Measurements from ENCODE around the gene POR. TPM values are rescaled to one million over a fixed set of nuclear protein-coding genes. Genes with fewer than 3 reads are reported as not detected.
"Not testable (repeated sequence)": the region's sequence is repeated elsewhere in the genome, so short reads cannot be mapped to it uniquely, and the experiment has no call there.

Gene POR
- total RNA-seq, 2 experiments from 2014 or later: 28.9 to 35.2 TPM

- H3K4me3 Mint-ChIP-seq: no peak overlapping the region
- peak overlapping the region; percentile 66 for H3K27ac Mint-ChIP-seq
- intact Hi-C loops (cut with micrococcal nuclease): loop anchor here (5.0 kb wide), 2 partner anchors 233 to 413 kb away; no protein-coding TSS in a partner anchor
- no peaks in the 10 kb centered on the region for H3K27me3 Mint-ChIP-seq
- POLR2A ChIA-PET: interaction anchor here (0.8 to 1.9 kb wide), 3 partner anchors 15 to 94 kb away, joined by 3 to 6 read pairs (median 6); partner anchors contain the start of genes MDH2 and STYXL1
- CTCF ChIA-PET: interaction anchor here (1.1 to 3.7 kb wide), 2 partner anchors 10 to 143 kb away, joined by 6 to 27 read pairs; no protein-coding TSS in a partner anchor
- H3K9me3 Mint-ChIP-seq: no peaks in the 10 kb centered on the region
- DNase-seq: no peak
- peaks cover 27% of the 10 kb centered on the region for H3K36me3 Mint-ChIP-seq
- peaks cover 34% of the 10 kb centered on the region for H3K4me1 Mint-ChIP-seq (ENCODE audit: low read depth)
Observed at GRCh38 chr7:76009672-76010600, 95.0 kb downstream of the POR start.

- CTCF ChIA-PET: interaction anchor here (1.1 to 3.7 kb wide), 2 partner anchors 9 to 145 kb away, joined by 6 to 27 read pairs; no protein-coding TSS in a partner anchor
- Mint-ChIP-seq H3K27me3 (no peaks in the 10 kb centered on the region), H3K4me3 (no peak overlapping the region), H3K4me1 (ENCODE audit: low read depth) (peaks cover 34% of the 10 kb centered on the region), H3K27ac (no peak overlapping the region), H3K9me3 (no peaks in the 10 kb centered on the region), H3K36me3 (peaks cover 25% of the 10 kb centered on the region)
- intact Hi-C loops (cut with micrococcal nuclease): no loop called here
- DNase-seq: no peak
- POLR2A ChIA-PET: no interaction called here
Observed at GRCh38 chr7:76011442-76011861, 96.5 kb downstream of the POR start.

GRCh38 chr7:76016191-76016947 lies 101.4 kb downstream of the POR start:
- H3K27me3 Mint-ChIP-seq: no peaks in the 10 kb centered on the region
- no peak for DNase-seq
- intact Hi-C loops (cut with micrococcal nuclease): no loop called here
- H3K36me3 Mint-ChIP-seq: peaks cover 38% of the 10 kb centered on the region
- ChIA-PET CTCF (interaction anchor here (6.7 kb wide), 1 partner anchor 148 kb away, joined by 153 read pairs; no protein-coding TSS in a partner anchor), POLR2A (no interaction called here)
- no peak overlapping the region for H3K27ac Mint-ChIP-seq
- H3K9me3 Mint-ChIP-seq: no peaks in the 10 kb centered on the region
- H3K4me1 Mint-ChIP-seq (ENCODE audit: low read depth): peaks cover 10% of the 10 kb centered on the region
- H3K4me3 Mint-ChIP-seq: no peak overlapping the region

GRCh38 chr7:76018520-76018919 lies 103.6 kb downstream of the POR start:
- H3K4me3 Mint-ChIP-seq; H3K27me3 Mint-ChIP-seq; H3K9me3 Mint-ChIP-seq; H3K27ac Mint-ChIP-seq; intact Hi-C loops (cut with micrococcal nuclease); DNase-seq; POLR2A ChIA-PET: not testable (repeated sequence)
- CTCF ChIA-PET: interaction anchor here (0.6 to 6.7 kb wide), 2 partner anchors 21 to 150 kb away, joined by 5 to 153 read pairs; no protein-coding TSS in a partner anchor
- Mint-ChIP-seq H3K4me1 (ENCODE audit: low read depth) (peaks cover 11% of the 10 kb centered on the region), H3K36me3 (peaks cover 33% of the 10 kb centered on the region)

- Mint-ChIP-seq H3K27ac (no peak overlapping the region), H3K4me3 (no peak overlapping the region)
- POLR2A ChIA-PET: interaction anchor here (1.3 kb wide), 1 partner anchor 104 kb away, joined by 5 read pairs; the partner anchor contains the start of gene POR
Observed at GRCh38 chr7:76020031-76020714, 105.2 kb downstream of the POR start.

DNA sequence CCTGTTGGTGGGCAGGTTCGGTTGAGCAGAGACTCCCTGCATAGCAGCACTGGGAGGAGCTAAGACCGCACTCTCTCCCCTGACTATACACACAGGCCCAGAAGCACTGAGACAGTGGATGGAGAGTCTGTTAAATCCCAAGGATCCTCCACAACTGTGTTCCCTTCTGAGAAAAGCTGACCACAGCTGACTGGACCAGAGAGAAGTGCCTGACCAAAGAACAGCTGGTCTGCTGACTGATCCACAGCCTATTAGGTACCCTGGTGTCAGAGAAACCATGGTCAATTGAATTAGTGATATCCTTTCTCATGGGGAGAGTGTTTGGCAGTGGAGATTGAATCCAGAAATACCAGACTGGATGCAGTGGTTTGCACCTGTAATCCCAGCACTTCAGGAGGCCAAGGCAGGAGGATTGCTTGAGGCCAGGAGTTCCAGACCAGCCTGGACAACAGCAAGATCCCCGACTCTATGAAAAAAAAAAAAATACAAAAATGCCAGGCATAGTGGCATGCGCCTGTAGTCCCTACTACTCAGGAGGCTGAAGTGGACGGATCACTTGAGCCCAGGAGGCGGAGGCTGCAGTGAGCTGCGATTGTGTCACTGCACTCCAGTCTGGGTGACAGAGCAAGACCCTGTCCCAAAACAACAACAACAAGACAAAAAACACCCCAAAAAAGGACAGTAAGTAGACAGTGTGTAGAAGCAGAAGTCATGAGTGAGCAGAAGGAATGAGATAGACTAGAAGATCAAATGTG lies 107.2 kb downstream of the POR start:
- CTCF ChIA-PET: interaction anchor here (2.4 to 6.7 kb wide), 2 partner anchors 29 to 154 kb away, joined by 12 to 153 read pairs; no protein-coding TSS in a partner anchor
- Mint-ChIP-seq H3K27ac (no peak overlapping the region), H3K9me3 (no peaks in the 10 kb centered on the region), H3K4me3 (no peak overlapping the region), H3K4me1 (ENCODE audit: low read depth) (peaks cover 11% of the 10 kb centered on the region), H3K36me3 (peaks cover 24% of the 10 kb centered on the region), H3K27me3 (no peaks in the 10 kb centered on the region)
- intact Hi-C loops (cut with micrococcal nuclease): no loop called here
- DNase-seq: no peak
- POLR2A ChIA-PET: no interaction called here

More at GRCh38 chr7:76020031-76020714, 105.2 kb downstream of the POR start:
- Mint-ChIP-seq H3K4me1 (ENCODE audit: low read depth) (peaks cover 11% of the 10 kb centered on the region), H3K36me3 (peaks cover 28% of the 10 kb centered on the region), H3K27me3 (no peaks in the 10 kb centered on the region), H3K9me3 (no peaks in the 10 kb centered on the region)
- DNase-seq: peak; percentile 81
- CTCF ChIA-PET: interaction anchor here (0.5 to 6.7 kb wide), 53 partner anchors 8 to 406 kb away, joined by 3 to 153 read pairs (median 4); no protein-coding TSS in a partner anchor
- intact Hi-C loops (cut with micrococcal nuclease): loop anchor here (1.0 kb wide), 1 partner anchor 154 kb away; no protein-coding TSS in a partner anchor

GRCh38 chr7:76023002-76023401 lies 108.0 kb downstream of the POR start:
- no peak for DNase-seq
- peaks cover 11% of the 10 kb centered on the region for H3K4me1 Mint-ChIP-seq (ENCODE audit: low read depth)
- no peak overlapping the region for H3K27ac Mint-ChIP-seq
- H3K27me3 Mint-ChIP-seq: no peaks in the 10 kb centered on the region
- CTCF ChIA-PET: interaction anchor here (6.7 kb wide), 1 partner anchor 155 kb away, joined by 153 read pairs; no protein-coding TSS in a partner anchor
- intact Hi-C loops (cut with micrococcal nuclease): no loop called here
- POLR2A ChIA-PET: no interaction called here
- H3K36me3 Mint-ChIP-seq: peaks cover 22% of the 10 kb centered on the region
- H3K9me3 Mint-ChIP-seq: no peaks in the 10 kb centered on the region
- H3K4me3 Mint-ChIP-seq: no peak overlapping the region

GRCh38 chr7:76029682-76030081 lies 114.7 kb downstream of the POR start:
- H3K4me1 Mint-ChIP-seq (ENCODE audit: low read depth); H3K9me3 Mint-ChIP-seq; POLR2A ChIA-PET; H3K27ac Mint-ChIP-seq; H3K4me3 Mint-ChIP-seq; intact Hi-C loops (cut with micrococcal nuclease); DNase-seq; H3K27me3 Mint-ChIP-seq; H3K36me3 Mint-ChIP-seq: not testable (repeated sequence)
- CTCF ChIA-PET: interaction anchor here (0.7 kb wide), 1 partner anchor 229 kb away, joined by 3 read pairs; no protein-coding TSS in a partner anchor

DNA sequence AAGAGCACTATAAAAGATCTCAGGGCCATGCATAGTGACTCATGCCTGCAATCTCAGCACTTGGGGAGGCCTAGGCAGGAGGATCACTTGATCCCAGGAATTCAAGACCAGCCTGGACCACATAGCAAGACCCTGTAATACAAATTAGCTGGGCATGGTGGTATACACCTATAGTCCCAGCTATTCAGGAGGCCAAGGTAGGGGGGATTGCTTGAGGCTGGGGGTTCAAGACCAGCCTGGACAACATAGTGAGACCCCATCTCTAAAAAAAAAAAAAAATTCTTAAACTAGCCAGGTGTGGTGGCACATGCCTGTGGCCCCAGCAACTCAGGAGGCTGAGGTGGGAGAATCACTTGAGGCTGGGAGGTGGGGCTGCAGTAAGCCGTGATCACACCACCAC lies 117.0 kb downstream of the POR start:
- Mint-ChIP-seq H3K27me3 (no peaks in the 10 kb centered on the region), H3K9me3 (no peaks in the 10 kb centered on the region), H3K36me3 (peaks cover 2% of the 10 kb centered on the region), H3K4me3 (no peak overlapping the region), H3K27ac (no peak overlapping the region), H3K4me1 (ENCODE audit: low read depth) (peaks cover 6% of the 10 kb centered on the region)
- intact Hi-C loops (cut with micrococcal nuclease): no loop called here
- CTCF ChIA-PET: interaction anchor here (2.4 kb wide), 1 partner anchor 12 kb away, joined by 9 read pairs; no protein-coding TSS in a partner anchor
- POLR2A ChIA-PET: no interaction called here
- DNase-seq: no peak
